OCI-LY7 (cell line): Measurements from ENCODE around the gene POLR1A. TPM values are rescaled to one million over a fixed set of nuclear protein-coding genes. Genes with fewer than 3 reads are reported as not detected.

Experiments
- BruUV-seq: library from RNA; stranded (reverse); fragments of 400-500 nt; replicated peaks from 2 replicates; lab custom pipeline; 2021; lab: Mats Ljungman, UMichigan
- CTCF ChIA-PET: fragments of 300-600 bp; sonication (Branson Sonifier 250); formaldehyde crosslinking; loops from one replicate; lab custom pipeline; 2022; ENCODE audit warnings: antibody characterized with exemption; ENCODE audit not compliant: unreplicated experiment; lab: Charles Lee
- POLR2A ChIA-PET: fragments of 300-600 bp; sonication (Branson Sonifier 250); formaldehyde crosslinking; loops from one replicate; lab custom pipeline; 2022; ENCODE audit warnings: antibody characterized with exemption; lab: Charles Lee
- DNase-seq: peaks from one replicate; pipeline ENCODE4 v3.0.0-alpha.2; 2015; ENCODE audit warnings: low spot score
- H2AFZ ChIP-seq: fragments of 200-600 bp; sonication (generic), shearing (Covaris generic); 2 replicates; pipeline ENCODE4 v1.6.1; 2014; ENCODE audit warnings: mild to moderate bottlenecking, antibody characterized with exemption, low read length, moderate library complexity
- H3K27ac ChIP-seq: fragments of 200-600 bp; sonication (generic); 2 replicates; pipeline ENCODE4 v1.5.1; 2014; ENCODE audit warnings: mixed run types, low read depth, mild to moderate bottlenecking, moderate library complexity, low read length, inconsistent platforms; ENCODE audit not compliant: poor library complexity, severe bottlenecking
- H3K36me3 ChIP-seq: fragments of 200-600 bp; sonication (generic); 2 replicates; pipeline ENCODE4 v1.6.1; 2014; ENCODE audit warnings: mild to moderate bottlenecking, antibody characterized with exemption, low read length, moderate library complexity, mixed read lengths; ENCODE audit not compliant: insufficient read depth
- H3K4me1 ChIP-seq: fragments of 200-600 bp; sonication (generic); 2 replicates; pipeline ENCODE4 v1.5.1; 2014; ENCODE audit warnings: mild to moderate bottlenecking, low read length; ENCODE audit not compliant: insufficient read depth, poor library complexity, severe bottlenecking
- H3K4me2 ChIP-seq: fragments of 200-600 bp; sonication (generic); 2 replicates; pipeline ENCODE4 v1.6.1; 2014; ENCODE audit warnings: mild to moderate bottlenecking, low read length
- H3K4me3 ChIP-seq: fragments of 200-600 bp; sonication (generic); 2 replicates; pipeline ENCODE4 v1.5.1; 2014; ENCODE audit warnings: mild to moderate bottlenecking, low read depth, low read length; ENCODE audit not compliant: poor library complexity, severe bottlenecking
- H3K79me2 ChIP-seq: fragments of 200-600 bp; sonication (generic); 2 replicates; pipeline ENCODE4 v1.6.1; 2016; ENCODE audit warnings: low read depth, mild to moderate bottlenecking, low read length, moderate library complexity, mixed read lengths; ENCODE audit not compliant: insufficient read depth
- H3K9me2 ChIP-seq: fragments of 200-600 bp; sonication (generic); 2 replicates; pipeline ENCODE4 v1.6.1; 2016; ENCODE audit warnings: mild to moderate bottlenecking, low read length, mixed read lengths; ENCODE audit not compliant: insufficient read depth
- H3K9me3 ChIP-seq: fragments of 200-600 bp; sonication (generic); 2 replicates; pipeline ENCODE4 v1.6.1; 2014; ENCODE audit warnings: mild to moderate bottlenecking, mixed run types, low read length, mixed read lengths
- H4K20me1 ChIP-seq: fragments of 200-600 bp; sonication (generic); 2 replicates; pipeline ENCODE4 v1.6.1; 2014; ENCODE audit warnings: mild to moderate bottlenecking, antibody characterized with exemption, low read length, moderate library complexity, mixed read lengths; ENCODE audit not compliant: insufficient read depth
- EZH2phosphoT487 ChIP-seq: fragments of 200-600 bp; sonication (generic); IDR thresholded peaks from 2 replicates; pipeline ENCODE4 v1.6.1; 2018; ENCODE audit warnings: low read depth, borderline replicate concordance, mild to moderate bottlenecking, mixed run types, antibody characterized with exemption, low read length, moderate library complexity, mixed read lengths
- intact Hi-C: fragments of 100-400 bp; cut with micrococcal nuclease; formaldehyde crosslinking; loops from one replicate; pipeline ENCODE4 v1.10.0; 2022; ENCODE audit not compliant: unreplicated experiment
- total RNA-seq, 2 experiments: library from RNA; depleted of rRNA in 1 of 2; stranded (reverse); fragments of >200 nt in 1 of 2; shearing (Covaris generic) in 1 of 2; gene quantifications; 2 replicates each; pipeline ENCODE4 v1.2.3, GENCODE V29; 2014 to 2022
- TF ChIP-seq, protein P1 (sequence below): fragments of 200-600 bp; sonication (generic); conservative IDR thresholded peaks from 2 replicates; pipeline ENCODE4 v1.5.1; 2014; ENCODE audit warnings: mild to moderate bottlenecking, antibody characterized with exemption, low read length, moderate library complexity, mixed read lengths

Gene POLR1A
- total RNA-seq, 2 experiments from 2014 or later: 17.5 to 53.3 TPM

DNA sequence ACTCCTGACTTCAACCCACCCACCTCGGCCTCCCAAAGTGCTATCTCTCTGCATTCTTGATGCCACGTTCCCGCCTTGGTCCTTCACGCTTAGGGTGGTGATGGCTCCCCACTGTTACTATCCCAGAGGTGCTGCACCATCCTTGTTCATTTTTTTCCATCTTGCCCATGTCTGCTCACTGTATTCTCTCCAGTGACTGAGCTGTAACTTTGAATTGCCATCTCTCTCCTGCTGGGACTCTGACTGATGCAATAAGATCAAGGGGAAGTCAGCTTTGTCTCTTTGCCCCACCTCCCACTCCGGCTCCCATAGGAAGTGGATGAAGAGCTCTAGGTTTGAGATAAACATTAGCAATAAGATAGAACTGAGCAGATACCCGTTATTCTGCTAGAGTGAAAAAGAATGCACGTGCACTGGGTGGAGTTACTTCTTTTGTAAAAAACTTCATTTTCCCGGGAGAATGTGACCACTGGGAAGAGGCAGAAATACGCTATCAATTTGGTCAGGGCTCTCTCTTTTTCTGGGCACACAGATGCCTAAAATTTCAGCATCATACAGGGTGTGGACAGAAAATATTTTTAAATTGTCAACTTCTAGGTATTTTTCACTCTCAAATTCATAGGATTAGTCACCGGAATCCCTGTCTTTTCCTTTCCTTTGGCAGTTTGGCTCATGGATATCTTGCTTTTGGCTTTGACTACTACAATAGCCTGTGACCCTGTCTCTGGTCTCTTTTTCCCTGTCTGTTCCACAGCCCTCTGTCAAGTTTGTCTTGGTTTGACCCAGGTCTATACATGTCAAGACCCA is 105.4 kb downstream of the POLR1A start:
- Histone ChIP-seq H3K4me2 (no peak overlapping the region), H3K36me3 (no peaks in the 10 kb centered on the region), H3K4me1 (peaks cover 16% of the 10 kb centered on the region), H3K79me2 (no peaks in the 10 kb centered on the region), H2AFZ (no peak overlapping the region), H4K20me1 (no peaks in the 10 kb centered on the region), H3K4me3 (no peak overlapping the region), H3K9me2 (no peaks in the 10 kb centered on the region), H3K9me3 (no peaks in the 10 kb centered on the region), H3K27ac (no peak overlapping the region)
- CTCF ChIA-PET: interaction anchor here (0.6 kb wide), 1 partner anchor 138 kb away, joined by 3 read pairs; no protein-coding TSS in a partner anchor
- TF ChIP-seq, protein P1, sequence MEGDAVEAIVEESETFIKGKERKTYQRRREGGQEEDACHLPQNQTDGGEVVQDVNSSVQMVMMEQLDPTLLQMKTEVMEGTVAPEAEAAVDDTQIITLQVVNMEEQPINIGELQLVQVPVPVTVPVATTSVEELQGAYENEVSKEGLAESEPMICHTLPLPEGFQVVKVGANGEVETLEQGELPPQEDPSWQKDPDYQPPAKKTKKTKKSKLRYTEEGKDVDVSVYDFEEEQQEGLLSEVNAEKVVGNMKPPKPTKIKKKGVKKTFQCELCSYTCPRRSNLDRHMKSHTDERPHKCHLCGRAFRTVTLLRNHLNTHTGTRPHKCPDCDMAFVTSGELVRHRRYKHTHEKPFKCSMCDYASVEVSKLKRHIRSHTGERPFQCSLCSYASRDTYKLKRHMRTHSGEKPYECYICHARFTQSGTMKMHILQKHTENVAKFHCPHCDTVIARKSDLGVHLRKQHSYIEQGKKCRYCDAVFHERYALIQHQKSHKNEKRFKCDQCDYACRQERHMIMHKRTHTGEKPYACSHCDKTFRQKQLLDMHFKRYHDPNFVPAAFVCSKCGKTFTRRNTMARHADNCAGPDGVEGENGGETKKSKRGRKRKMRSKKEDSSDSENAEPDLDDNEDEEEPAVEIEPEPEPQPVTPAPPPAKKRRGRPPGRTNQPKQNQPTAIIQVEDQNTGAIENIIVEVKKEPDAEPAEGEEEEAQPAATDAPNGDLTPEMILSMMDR: no peak
- TF ChIP-seq EZH2phosphoT487: no peak
- POLR2A ChIA-PET: interaction anchor here (1.2 kb wide), 1 partner anchor 16 kb away, joined by 4 read pairs; no protein-coding TSS in a partner anchor
- DNase-seq: no peak
- intact Hi-C loops: no loop called here
- BruUV-seq: no TSS peak

DNA sequence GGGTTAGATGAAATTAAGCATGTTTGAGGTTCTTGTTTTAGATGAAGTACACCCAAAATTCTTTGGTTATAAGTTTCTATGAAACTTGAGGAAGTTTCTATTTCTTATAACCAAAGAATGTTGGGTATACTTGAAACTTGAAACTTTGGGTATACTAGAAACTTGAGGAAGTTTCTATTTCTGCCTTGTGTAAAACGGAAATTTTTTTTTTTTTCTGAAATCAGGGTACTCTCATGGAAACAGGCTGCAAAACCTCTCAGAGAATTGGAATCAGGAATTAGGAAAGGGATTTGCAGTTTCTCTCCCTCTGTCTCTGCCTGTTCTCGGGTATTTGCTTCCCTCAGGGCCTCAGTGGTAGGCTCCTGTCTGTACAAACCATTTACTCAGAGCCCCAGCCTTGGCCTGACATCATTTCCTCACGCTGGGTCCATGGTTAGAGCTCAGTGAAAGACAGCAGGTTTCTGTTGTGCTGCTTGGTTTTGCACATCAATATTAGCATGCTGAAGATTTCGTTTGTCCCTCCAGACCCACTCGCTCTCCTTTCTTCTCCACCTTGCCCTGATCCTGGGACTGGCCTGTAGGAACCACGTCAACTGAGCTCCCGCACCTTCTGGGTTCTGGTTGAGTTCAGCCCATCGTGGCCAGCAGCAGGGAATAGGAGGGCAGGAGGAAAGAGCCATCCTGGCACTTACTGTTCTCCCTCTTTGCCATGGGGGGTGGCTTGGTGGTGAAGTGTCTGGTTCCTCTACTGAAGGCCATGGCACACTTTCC is 106.4 kb downstream of the POLR1A start:
- no TSS peak for BruUV-seq
- Histone ChIP-seq H3K4me3 (peak overlapping the region; percentile 3), H3K4me2 (peak overlapping the region; percentile 50), H3K79me2 (no peaks in the 10 kb centered on the region), H4K20me1 (no peaks in the 10 kb centered on the region), H3K9me3 (no peaks in the 10 kb centered on the region), H3K36me3 (no peaks in the 10 kb centered on the region), H3K4me1 (peaks cover 27% of the 10 kb centered on the region), H3K9me2 (no peaks in the 10 kb centered on the region), H3K27ac (peak overlapping the region; percentile 23), H2AFZ (peak overlapping the region; percentile 81)
- DNase-seq: peak; percentile 62
- ChIA-PET POLR2A (interaction anchor here (0.6 to 1.2 kb wide), 2 partner anchors 17 to 37 kb away, joined by 4 to 8 read pairs; no protein-coding TSS in a partner anchor), CTCF (interaction anchor here (0.6 kb wide), 1 partner anchor 139 kb away, joined by 3 read pairs; no protein-coding TSS in a partner anchor)
- intact Hi-C loops: no loop called here
- TF ChIP-seq, protein P1: no peak
- TF ChIP-seq EZH2phosphoT487: no peak
